Right lobe of liver (tissue), 4 donors: Measurements from ENCODE around the gene KRTAP10-10.

Experiments used
- POLR2A ChIP-seq: fragments of 450-650 bp; IDR thresholded peaks from one replicate; pipeline ENCODE4 v1.6.1; 2017; ENCODE audit warnings: antibody characterized with exemption, mild to moderate bottlenecking
- TF ChIP-seq, protein P1 (sequence below), 4 donors: fragments of 200-600 bp in 3 of 4; fragments of 450-650 bp in 1 of 4; IDR thresholded peaks; one replicate each; pipeline versions ENCODE4 v1.5.1 to v1.8.0; 2016 to 2022; ENCODE audit warnings: antibody characterized with exemption in 4 of 4, mild to moderate bottlenecking in 2 of 4
- donor health status: DM: no; HTN: no; CAD: no.
- donor health status: DM: no; HTN: no; CAD: no.
- donor health status: DM: no; HTN: yes; CAD: no.

GRCh38 chr21:44640761-44641160, 3.6 kb downstream of the KRTAP10-10 start:
- no peak for TF ChIP-seq POLR2A
- TF ChIP-seq, protein P1, sequence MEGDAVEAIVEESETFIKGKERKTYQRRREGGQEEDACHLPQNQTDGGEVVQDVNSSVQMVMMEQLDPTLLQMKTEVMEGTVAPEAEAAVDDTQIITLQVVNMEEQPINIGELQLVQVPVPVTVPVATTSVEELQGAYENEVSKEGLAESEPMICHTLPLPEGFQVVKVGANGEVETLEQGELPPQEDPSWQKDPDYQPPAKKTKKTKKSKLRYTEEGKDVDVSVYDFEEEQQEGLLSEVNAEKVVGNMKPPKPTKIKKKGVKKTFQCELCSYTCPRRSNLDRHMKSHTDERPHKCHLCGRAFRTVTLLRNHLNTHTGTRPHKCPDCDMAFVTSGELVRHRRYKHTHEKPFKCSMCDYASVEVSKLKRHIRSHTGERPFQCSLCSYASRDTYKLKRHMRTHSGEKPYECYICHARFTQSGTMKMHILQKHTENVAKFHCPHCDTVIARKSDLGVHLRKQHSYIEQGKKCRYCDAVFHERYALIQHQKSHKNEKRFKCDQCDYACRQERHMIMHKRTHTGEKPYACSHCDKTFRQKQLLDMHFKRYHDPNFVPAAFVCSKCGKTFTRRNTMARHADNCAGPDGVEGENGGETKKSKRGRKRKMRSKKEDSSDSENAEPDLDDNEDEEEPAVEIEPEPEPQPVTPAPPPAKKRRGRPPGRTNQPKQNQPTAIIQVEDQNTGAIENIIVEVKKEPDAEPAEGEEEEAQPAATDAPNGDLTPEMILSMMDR (IDR thresholded peaks at IDR 0.05), result no peak
